H1 (cell line): ENCODE results near the gene HGD.

Experiments
- EZH2 ChIP-seq: fragments of 200-600 bp; sonication (generic); IDR thresholded peaks from 2 replicates; pipeline ENCODE4 v1.7.1; 2012; ENCODE audit warnings: low read depth, mild to moderate bottlenecking, moderate library complexity, low read length, inconsistent platforms; ENCODE audit not compliant: severe bottlenecking
- FOSL1 ChIP-seq: IDR thresholded peaks from 2 replicates; pipeline ENCODE4 v1.6.1; 2011; ENCODE audit warnings: mild to moderate bottlenecking, low read depth, low read length, moderate library complexity; ENCODE audit not compliant: insufficient read depth
- JUN ChIP-seq: IDR thresholded peaks from 2 replicates; pipeline ENCODE4 v1.6.1; 2011; ENCODE audit warnings: low read depth, mild to moderate bottlenecking, improper control_type of control experiment, low read length
- YY1 ChIP-seq: IDR thresholded peaks from 2 replicates; pipeline ENCODE4 v1.6.1; 2011; ENCODE audit warnings: low read depth, mild to moderate bottlenecking, low read length
- TF ChIP-seq, protein P1 (sequence below), 3 experiments: IDR thresholded peaks; 1 replicate in 2 of 3; 2 replicates in 1 of 3; pipeline versions ENCODE4 v1.5.1 to v1.6.1; 2011; ENCODE audit warnings: low read length in 3 of 3, mild to moderate bottlenecking in 3 of 3, inconsistent platforms in 2 of 3, low read depth in 1 of 3, moderate library complexity in 1 of 3; ENCODE audit not compliant: insufficient read depth in 1 of 3; ENCODE audit errors: control extremely low read depth in 1 of 3
- TF ChIP-seq, protein P2 (sequence below): IDR thresholded peaks from 2 replicates; pipeline ENCODE4 v1.6.1; 2012; ENCODE audit warnings: inconsistent platforms

- TF ChIP-seq YY1, result no peak
- TF ChIP-seq, protein P1, sequence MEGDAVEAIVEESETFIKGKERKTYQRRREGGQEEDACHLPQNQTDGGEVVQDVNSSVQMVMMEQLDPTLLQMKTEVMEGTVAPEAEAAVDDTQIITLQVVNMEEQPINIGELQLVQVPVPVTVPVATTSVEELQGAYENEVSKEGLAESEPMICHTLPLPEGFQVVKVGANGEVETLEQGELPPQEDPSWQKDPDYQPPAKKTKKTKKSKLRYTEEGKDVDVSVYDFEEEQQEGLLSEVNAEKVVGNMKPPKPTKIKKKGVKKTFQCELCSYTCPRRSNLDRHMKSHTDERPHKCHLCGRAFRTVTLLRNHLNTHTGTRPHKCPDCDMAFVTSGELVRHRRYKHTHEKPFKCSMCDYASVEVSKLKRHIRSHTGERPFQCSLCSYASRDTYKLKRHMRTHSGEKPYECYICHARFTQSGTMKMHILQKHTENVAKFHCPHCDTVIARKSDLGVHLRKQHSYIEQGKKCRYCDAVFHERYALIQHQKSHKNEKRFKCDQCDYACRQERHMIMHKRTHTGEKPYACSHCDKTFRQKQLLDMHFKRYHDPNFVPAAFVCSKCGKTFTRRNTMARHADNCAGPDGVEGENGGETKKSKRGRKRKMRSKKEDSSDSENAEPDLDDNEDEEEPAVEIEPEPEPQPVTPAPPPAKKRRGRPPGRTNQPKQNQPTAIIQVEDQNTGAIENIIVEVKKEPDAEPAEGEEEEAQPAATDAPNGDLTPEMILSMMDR (IDR thresholded peaks at IDR 0.05; ENCODE audit: control extremely low read depth in 1 of 3, insufficient read depth in 1 of 3, low read depth in 1 of 3, low read length in 3 of 3), result no peak
- no peak for TF ChIP-seq JUN
- TF ChIP-seq, protein P2, sequence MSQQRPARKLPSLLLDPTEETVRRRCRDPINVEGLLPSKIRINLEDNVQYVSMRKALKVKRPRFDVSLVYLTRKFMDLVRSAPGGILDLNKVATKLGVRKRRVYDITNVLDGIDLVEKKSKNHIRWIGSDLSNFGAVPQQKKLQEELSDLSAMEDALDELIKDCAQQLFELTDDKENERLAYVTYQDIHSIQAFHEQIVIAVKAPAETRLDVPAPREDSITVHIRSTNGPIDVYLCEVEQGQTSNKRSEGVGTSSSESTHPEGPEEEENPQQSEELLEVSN, result no peak
- TF ChIP-seq FOSL1, result no peak
- no peak for TF ChIP-seq EZH2
Observed at GRCh38 chr3:120587332-120587975, 94.6 kb downstream of the HGD start.
